HEK293 (cell line): ENCODE measurements around the gene BEND3.
"Not testable (repeated sequence)": the region's sequence is repeated elsewhere in the genome, so short reads cannot be mapped to it uniquely, and the experiment has no call there.

Experiments
- CTCF ChIA-PET: fragments of 350-600 bp; formaldehyde crosslinking; extraction: SDS; loops from one replicate; lab custom pipeline; 2021; ENCODE audit warnings: antibody characterized with exemption; lab: Yijun Ruan, JAX
- POLR2A ChIA-PET: fragments of 300-600 bp; formaldehyde crosslinking; extraction: SDS; loops from one replicate; lab custom pipeline; 2020; ENCODE audit warnings: antibody characterized with exemption, inconsistent platforms; lab: Yijun Ruan, JAX
- H3K27ac ChIP-seq: fragments of 200-500 bp; sonication (Bioruptor generic); 2 replicates; pipeline ENCODE4 v1.5.1; 2014; ENCODE audit warnings: low read depth, low read length, control low read depth, inconsistent platforms; ENCODE audit errors: extremely low read depth
- H3K36me3 ChIP-seq, 2 experiments: fragments of 200-500 bp in 1 of 2; sonication (Bioruptor generic) in 1 of 2; 1 replicate in 1 of 2; 2 replicates in 1 of 2; pipeline ENCODE4 v1.5.1; 2014 to 2017; ENCODE audit warnings: inconsistent platforms in 2 of 2, low read length in 2 of 2; ENCODE audit not compliant: control insufficient read depth in 2 of 2, insufficient read depth in 1 of 2
- H3K4me1 ChIP-seq: fragments of 200-500 bp; sonication (Bioruptor generic); 2 replicates; pipeline ENCODE4 v1.5.1; 2014; ENCODE audit warnings: mild to moderate bottlenecking, low read length, inconsistent platforms; ENCODE audit not compliant: control insufficient read depth, insufficient read depth
- H3K4me3 ChIP-seq: 2 replicates; pipeline ENCODE4 v1.5.1; 2011; ENCODE audit warnings: low read depth, mild to moderate bottlenecking, control low read depth, low read length, moderate library complexity
- H3K9me3 ChIP-seq: fragments of 200-500 bp; sonication (Bioruptor generic); 2 replicates; pipeline ENCODE4 v1.5.1; 2014; ENCODE audit warnings: low read depth, low read length, inconsistent platforms; ENCODE audit not compliant: control insufficient read depth, insufficient read depth
- GLI4 ChIP-seq: fragments of 450-650 bp; formaldehyde crosslinking; IDR thresholded peaks from 2 replicates; pipeline ENCODE4 v1.5.1; 2016; ENCODE audit warnings: missing biosample characterization, missing genetic modification characterization
- GLIS1 ChIP-seq: fragments of 450-650 bp; formaldehyde crosslinking; IDR thresholded peaks from 2 replicates; pipeline ENCODE4 v1.5.1; 2016; ENCODE audit warnings: missing biosample characterization, missing genetic modification characterization
- SCRT1 ChIP-seq: fragments of 450-650 bp; formaldehyde crosslinking; IDR thresholded peaks from 2 replicates; pipeline ENCODE4 v1.5.1; 2016; ENCODE audit warnings: missing biosample characterization, missing genetic modification characterization, borderline replicate concordance
- SP2 ChIP-seq: fragments of 450-650 bp; formaldehyde crosslinking; IDR thresholded peaks from 2 replicates; pipeline ENCODE4 v1.5.1; 2016; ENCODE audit warnings: missing biosample characterization, missing genetic modification characterization
- SP7 ChIP-seq: fragments of 450-650 bp; formaldehyde crosslinking; IDR thresholded peaks from 2 replicates; pipeline ENCODE4 v1.5.1; 2016; ENCODE audit warnings: missing biosample characterization, missing genetic modification characterization
- ZEB2 ChIP-seq: fragments of 450-650 bp; formaldehyde crosslinking; IDR thresholded peaks from 2 replicates; pipeline ENCODE4 v1.5.1; 2016; ENCODE audit warnings: missing biosample characterization, missing genetic modification characterization
- ZIC2 ChIP-seq: fragments of 450-650 bp; formaldehyde crosslinking; IDR thresholded peaks from 2 replicates; pipeline ENCODE4 v1.5.1; 2016; ENCODE audit warnings: missing biosample characterization, missing genetic modification characterization
- ZNF157 ChIP-seq: fragments of 450-650 bp; formaldehyde crosslinking; IDR thresholded peaks from 2 replicates; pipeline ENCODE4 v1.5.1; 2016; ENCODE audit warnings: missing biosample characterization, missing genetic modification characterization
- ZNF169 ChIP-seq: fragments of 450-650 bp; formaldehyde crosslinking; IDR thresholded peaks from 2 replicates; pipeline ENCODE4 v1.5.1; 2016; ENCODE audit warnings: missing biosample characterization, missing genetic modification characterization
- ZNF214 ChIP-seq: fragments of 450-650 bp; formaldehyde crosslinking; IDR thresholded peaks from 2 replicates; pipeline ENCODE4 v1.5.1; 2017; ENCODE audit warnings: missing biosample characterization, mild to moderate bottlenecking, missing genetic modification characterization, borderline replicate concordance
- ZNF391 ChIP-seq: fragments of 450-650 bp; formaldehyde crosslinking; IDR thresholded peaks from 2 replicates; pipeline ENCODE4 v1.5.1; 2016; ENCODE audit warnings: low read depth, missing biosample characterization, missing genetic modification characterization, borderline replicate concordance
- ZNF558 ChIP-seq: fragments of 450-650 bp; formaldehyde crosslinking; IDR thresholded peaks from 2 replicates; pipeline ENCODE4 v1.5.1; 2016; ENCODE audit warnings: missing biosample characterization, missing genetic modification characterization
- ZNF571 ChIP-seq: fragments of 450-650 bp; formaldehyde crosslinking; IDR thresholded peaks from 2 replicates; pipeline ENCODE4 v1.5.0; 2017; ENCODE audit warnings: missing biosample characterization, missing genetic modification characterization
- ZNF610 ChIP-seq: fragments of 450-650 bp; formaldehyde crosslinking; IDR thresholded peaks from 2 replicates; pipeline ENCODE4 v1.5.1; 2016; ENCODE audit warnings: missing biosample characterization, missing genetic modification characterization, borderline replicate concordance
- ZNF658 ChIP-seq: fragments of 450-650 bp; formaldehyde crosslinking; IDR thresholded peaks from 2 replicates; pipeline ENCODE4; 2016; ENCODE audit warnings: missing biosample characterization, missing genetic modification characterization
- ZNF747 ChIP-seq: fragments of 450-650 bp; formaldehyde crosslinking; IDR thresholded peaks from 2 replicates; pipeline ENCODE4 v1.5.1; 2016; ENCODE audit warnings: missing biosample characterization, missing genetic modification characterization
- TF ChIP-seq, protein P1 (sequence below): fragments of 450-650 bp; formaldehyde crosslinking; IDR thresholded peaks from 2 replicates; pipeline ENCODE4 v1.5.1; 2016; ENCODE audit warnings: missing biosample characterization, missing genetic modification characterization
- TF ChIP-seq, protein P2 (sequence below): IDR thresholded peaks from 2 replicates; pipeline ENCODE4 v1.6.1; 2011; ENCODE audit warnings: mild to moderate bottlenecking, low read depth, low read length, borderline replicate concordance
- TF ChIP-seq, protein P3 (sequence below): fragments of 450-650 bp; formaldehyde crosslinking; IDR thresholded peaks from 2 replicates; pipeline ENCODE4 v1.5.1; 2016; ENCODE audit warnings: missing biosample characterization, missing genetic modification characterization, low read depth
- TF ChIP-seq, protein P4 (sequence below): fragments of 450-650 bp; IDR thresholded peaks from 2 replicates; pipeline ENCODE4 v1.5.1; 2018; ENCODE audit warnings: missing biosample characterization, missing genetic modification characterization
- TF ChIP-seq, protein P5 (sequence below): fragments of 450-650 bp; formaldehyde crosslinking; IDR thresholded peaks from 2 replicates; pipeline ENCODE4 v1.5.1; 2016; ENCODE audit warnings: missing biosample characterization, missing genetic modification characterization

Gene BEND3

DNA sequence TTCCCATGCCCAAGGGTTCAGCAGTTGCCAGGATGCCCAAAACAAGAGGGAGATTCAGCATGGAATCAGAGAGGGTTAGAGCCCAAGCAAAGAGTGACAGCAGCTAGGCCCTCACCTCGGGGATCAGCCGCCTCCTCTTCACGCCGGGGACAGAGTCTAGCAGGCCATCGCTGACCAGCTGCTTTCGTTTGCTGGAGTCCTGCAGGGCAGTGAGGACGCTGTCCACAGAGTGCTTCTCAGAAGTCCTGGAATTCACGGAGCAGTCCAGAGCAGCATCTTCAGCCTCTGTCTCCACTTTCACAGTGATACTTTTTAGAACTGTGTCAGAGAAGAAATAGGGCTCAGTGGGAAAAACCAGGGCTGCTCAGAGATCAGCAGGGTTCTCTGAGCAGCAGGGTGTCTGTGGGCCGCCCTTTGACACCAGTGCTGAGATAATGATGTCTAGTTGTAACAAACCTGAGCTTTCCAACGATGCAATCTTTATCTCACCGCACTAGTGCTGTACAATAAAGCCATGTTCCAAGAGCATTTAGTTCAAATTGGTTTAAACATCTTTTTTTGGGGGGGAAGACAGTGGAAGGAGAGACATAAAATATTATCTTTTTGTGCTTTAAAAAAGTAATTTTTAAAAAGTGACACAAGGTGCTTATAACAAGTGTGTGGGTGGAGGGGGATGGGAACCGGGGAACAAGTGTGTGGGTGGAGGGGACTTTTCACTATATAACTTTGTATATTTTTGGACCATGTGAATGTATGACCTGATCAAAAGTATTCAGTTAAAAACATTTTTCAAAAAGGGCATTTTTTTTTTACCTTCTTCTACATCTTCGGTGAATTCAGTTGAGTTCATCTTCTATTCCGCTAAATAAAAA is 16.6 kb downstream of the BEND3 start (continued):
- TF ChIP-seq ZNF571 (tag by site-specific recombination): no peak

DNA sequence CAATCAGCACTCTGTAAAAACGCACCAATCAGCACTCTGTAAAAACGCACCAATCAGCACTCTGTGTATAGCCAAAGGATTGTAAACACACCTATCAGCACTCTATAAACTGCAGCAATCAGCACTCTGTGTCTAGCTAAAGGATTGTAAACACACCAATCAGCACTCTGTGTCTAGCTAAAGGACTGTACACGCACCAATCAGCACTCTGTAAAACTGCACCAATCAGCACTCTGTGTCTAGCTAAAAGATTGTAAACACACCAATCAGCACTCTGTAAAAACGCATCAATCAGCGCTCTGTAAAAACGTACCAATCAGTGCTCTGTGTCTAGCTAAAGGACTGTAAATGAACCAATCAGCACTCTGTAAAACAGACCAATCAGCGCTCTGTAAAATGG is 30.9 kb downstream of the BEND3 start:
- not testable (repeated sequence) for H3K9me3 ChIP-seq, H3K4me1 ChIP-seq, H3K4me3 ChIP-seq, H3K27ac ChIP-seq
- peaks cover 14 to 33% of the 10 kb centered on the region in 2 experiments; a peak in 2 of 3 replicates for H3K36me3 ChIP-seq
- peak; percentile 23; the same call in 1 of the 2 replicates for TF ChIP-seq SP2 (tag by site-specific recombination)
- ChIA-PET CTCF (interaction anchor here (0.9 kb wide), 1 partner anchor 30 kb away, joined by 3 read pairs; no protein-coding TSS in a partner anchor), POLR2A (interaction anchor here (1.2 kb wide), 1 partner anchor 56 kb away, joined by 3 read pairs; the partner anchor contains the start of gene MTRES1)

DNA sequence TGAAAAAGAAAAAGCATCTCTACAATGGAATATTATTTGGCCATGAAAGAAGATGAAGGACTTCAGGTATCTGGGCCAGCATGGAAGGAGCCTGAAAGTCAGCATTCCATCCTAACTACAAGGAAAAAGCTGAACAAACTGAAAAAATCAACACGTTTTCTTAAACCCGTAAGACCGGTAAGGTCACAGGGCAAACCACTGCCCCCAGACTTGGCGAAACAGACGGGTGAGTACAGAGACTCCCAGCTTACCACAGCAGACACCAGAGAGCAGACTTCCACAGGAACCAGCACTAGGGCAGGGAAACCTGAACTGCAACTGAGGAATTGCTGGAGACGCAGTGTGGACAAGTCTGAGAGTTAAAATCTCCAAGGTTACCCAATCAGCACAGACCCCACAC is 31.4 kb downstream of the BEND3 start:
- CTCF ChIA-PET: interaction anchor here (0.9 kb wide), 1 partner anchor 30 kb away, joined by 3 read pairs; no protein-coding TSS in a partner anchor
- TF ChIP-seq, protein P1, sequence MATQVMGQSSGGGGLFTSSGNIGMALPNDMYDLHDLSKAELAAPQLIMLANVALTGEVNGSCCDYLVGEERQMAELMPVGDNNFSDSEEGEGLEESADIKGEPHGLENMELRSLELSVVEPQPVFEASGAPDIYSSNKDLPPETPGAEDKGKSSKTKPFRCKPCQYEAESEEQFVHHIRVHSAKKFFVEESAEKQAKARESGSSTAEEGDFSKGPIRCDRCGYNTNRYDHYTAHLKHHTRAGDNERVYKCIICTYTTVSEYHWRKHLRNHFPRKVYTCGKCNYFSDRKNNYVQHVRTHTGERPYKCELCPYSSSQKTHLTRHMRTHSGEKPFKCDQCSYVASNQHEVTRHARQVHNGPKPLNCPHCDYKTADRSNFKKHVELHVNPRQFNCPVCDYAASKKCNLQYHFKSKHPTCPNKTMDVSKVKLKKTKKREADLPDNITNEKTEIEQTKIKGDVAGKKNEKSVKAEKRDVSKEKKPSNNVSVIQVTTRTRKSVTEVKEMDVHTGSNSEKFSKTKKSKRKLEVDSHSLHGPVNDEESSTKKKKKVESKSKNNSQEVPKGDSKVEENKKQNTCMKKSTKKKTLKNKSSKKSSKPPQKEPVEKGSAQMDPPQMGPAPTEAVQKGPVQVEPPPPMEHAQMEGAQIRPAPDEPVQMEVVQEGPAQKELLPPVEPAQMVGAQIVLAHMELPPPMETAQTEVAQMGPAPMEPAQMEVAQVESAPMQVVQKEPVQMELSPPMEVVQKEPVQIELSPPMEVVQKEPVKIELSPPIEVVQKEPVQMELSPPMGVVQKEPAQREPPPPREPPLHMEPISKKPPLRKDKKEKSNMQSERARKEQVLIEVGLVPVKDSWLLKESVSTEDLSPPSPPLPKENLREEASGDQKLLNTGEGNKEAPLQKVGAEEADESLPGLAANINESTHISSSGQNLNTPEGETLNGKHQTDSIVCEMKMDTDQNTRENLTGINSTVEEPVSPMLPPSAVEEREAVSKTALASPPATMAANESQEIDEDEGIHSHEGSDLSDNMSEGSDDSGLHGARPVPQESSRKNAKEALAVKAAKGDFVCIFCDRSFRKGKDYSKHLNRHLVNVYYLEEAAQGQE (tag by site-specific recombination): no peak
- TF ChIP-seq, protein P2, sequence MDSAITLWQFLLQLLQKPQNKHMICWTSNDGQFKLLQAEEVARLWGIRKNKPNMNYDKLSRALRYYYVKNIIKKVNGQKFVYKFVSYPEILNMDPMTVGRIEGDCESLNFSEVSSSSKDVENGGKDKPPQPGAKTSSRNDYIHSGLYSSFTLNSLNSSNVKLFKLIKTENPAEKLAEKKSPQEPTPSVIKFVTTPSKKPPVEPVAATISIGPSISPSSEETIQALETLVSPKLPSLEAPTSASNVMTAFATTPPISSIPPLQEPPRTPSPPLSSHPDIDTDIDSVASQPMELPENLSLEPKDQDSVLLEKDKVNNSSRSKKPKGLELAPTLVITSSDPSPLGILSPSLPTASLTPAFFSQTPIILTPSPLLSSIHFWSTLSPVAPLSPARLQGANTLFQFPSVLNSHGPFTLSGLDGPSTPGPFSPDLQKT: no peak
- TF ChIP-seq, protein P3, sequence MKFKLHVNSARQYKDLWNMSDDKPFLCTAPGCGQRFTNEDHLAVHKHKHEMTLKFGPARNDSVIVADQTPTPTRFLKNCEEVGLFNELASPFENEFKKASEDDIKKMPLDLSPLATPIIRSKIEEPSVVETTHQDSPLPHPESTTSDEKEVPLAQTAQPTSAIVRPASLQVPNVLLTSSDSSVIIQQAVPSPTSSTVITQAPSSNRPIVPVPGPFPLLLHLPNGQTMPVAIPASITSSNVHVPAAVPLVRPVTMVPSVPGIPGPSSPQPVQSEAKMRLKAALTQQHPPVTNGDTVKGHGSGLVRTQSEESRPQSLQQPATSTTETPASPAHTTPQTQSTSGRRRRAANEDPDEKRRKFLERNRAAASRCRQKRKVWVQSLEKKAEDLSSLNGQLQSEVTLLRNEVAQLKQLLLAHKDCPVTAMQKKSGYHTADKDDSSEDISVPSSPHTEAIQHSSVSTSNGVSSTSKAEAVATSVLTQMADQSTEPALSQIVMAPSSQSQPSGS (tag by site-specific recombination): no peak
- TF ChIP-seq GLI4 (no peak), ZIC2 (tag by site-specific recombination) (no peak), GLIS1 (tag by site-specific recombination) (no peak), ZNF391 (tag by site-specific recombination) (no peak), SP7 (no peak), SCRT1 (tag by site-specific recombination) (no peak), ZNF747 (tag by site-specific recombination) (no peak), ZNF157 (no peak), ZNF214 (no peak), ZNF558 (tag by site-specific recombination) (no peak), ZEB2 (no peak), ZNF658 (no peak), ZNF610 (tag by site-specific recombination) (no peak), ZNF169 (tag by site-specific recombination) (no peak)
- TF ChIP-seq, protein P4, sequence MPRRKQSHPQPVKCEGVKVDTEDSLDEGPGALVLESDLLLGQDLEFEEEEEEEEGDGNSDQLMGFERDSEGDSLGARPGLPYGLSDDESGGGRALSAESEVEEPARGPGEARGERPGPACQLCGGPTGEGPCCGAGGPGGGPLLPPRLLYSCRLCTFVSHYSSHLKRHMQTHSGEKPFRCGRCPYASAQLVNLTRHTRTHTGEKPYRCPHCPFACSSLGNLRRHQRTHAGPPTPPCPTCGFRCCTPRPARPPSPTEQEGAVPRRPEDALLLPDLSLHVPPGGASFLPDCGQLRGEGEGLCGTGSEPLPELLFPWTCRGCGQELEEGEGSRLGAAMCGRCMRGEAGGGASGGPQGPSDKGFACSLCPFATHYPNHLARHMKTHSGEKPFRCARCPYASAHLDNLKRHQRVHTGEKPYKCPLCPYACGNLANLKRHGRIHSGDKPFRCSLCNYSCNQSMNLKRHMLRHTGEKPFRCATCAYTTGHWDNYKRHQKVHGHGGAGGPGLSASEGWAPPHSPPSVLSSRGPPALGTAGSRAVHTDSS (tag by site-specific recombination): no peak
- TF ChIP-seq, protein P5, sequence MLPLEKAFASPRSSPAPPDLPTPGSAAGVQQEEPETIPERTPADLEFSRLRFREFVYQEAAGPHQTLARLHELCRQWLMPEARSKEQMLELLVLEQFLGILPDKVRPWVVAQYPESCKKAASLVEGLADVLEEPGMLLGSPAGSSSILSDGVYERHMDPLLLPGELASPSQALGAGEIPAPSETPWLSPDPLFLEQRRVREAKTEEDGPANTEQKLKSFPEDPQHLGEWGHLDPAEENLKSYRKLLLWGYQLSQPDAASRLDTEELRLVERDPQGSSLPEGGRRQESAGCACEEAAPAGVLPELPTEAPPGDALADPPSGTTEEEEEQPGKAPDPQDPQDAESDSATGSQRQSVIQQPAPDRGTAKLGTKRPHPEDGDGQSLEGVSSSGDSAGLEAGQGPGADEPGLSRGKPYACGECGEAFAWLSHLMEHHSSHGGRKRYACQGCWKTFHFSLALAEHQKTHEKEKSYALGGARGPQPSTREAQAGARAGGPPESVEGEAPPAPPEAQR (tag by site-specific recombination): no peak
- Histone ChIP-seq H3K9me3 (no peaks in the 10 kb centered on the region), H3K27ac (no peak overlapping the region), H3K36me3 (peaks cover 14 to 33% of the 10 kb centered on the region in 2 experiments; a peak in 2 of 3 replicates), H3K4me1 (no peaks in the 10 kb centered on the region), H3K4me3 (no peak overlapping the region)
- POLR2A ChIA-PET: no interaction called here
